Caki2 (cell line): ENCODE measurements around the gene SERHL2. TPM values are rescaled to one million over a fixed set of nuclear protein-coding genes. Genes with fewer than 3 reads are reported as not detected.
"Not testable (repeated sequence)": the region's sequence is repeated elsewhere in the genome, so short reads cannot be mapped to it uniquely, and the experiment has no call there.

Source experiments
- DNase-seq: peaks from one replicate; pipeline ENCODE4 v3.0.0-alpha.2; 2015; ENCODE audit warnings: low read depth
- in situ Hi-C: cut with HindIII; loops from 2 replicates; pipeline ENCODE4 v1.10.0; 2016; ENCODE audit warnings: low sequenced_read_pairs, low pct_unique_long_range_greater_than_20kb, mixed read lengths
- total RNA-seq: library from RNA; depleted of rRNA; stranded (reverse); fragments of >200 nt; shearing (Covaris generic); gene quantifications from 2 replicates; pipeline ENCODE4 v1.2.3, GENCODE V29; 2014; ENCODE audit warnings: low replicate concordance

SERHL2 gene
- total RNA-seq, 1 experiment from 2014 or later, result 2.9 TPM

- in situ Hi-C loops, result not testable (repeated sequence)
Observed at GRCh38 chr22:42531401-42532084, 22.2 kb upstream of the SERHL2 start.

GRCh38 chr22:42533638-42533977 is 20.1 kb upstream of the SERHL2 start:
- DNase-seq, result no peak
- in situ Hi-C loops, result no loop called here

More at GRCh38 chr22:42531401-42532084, 22.2 kb upstream of the SERHL2 start:
- not testable (repeated sequence) for DNase-seq

GRCh38 chr22:42535082-42535731 is 18.5 kb upstream of the SERHL2 start:
- in situ Hi-C loops, DNase-seq: not testable (repeated sequence)

- in situ Hi-C loops, result no loop called here
- DNase-seq, result no peak
Observed at GRCh38 chr22:42536166-42536565, 17.6 kb upstream of the SERHL2 start.

GRCh38 chr22:42536634-42537033 is 17.1 kb upstream of the SERHL2 start:
- in situ Hi-C loops, DNase-seq: not testable (repeated sequence)

GRCh38 chr22:42537199-42537831 is 16.4 kb upstream of the SERHL2 start:
- DNase-seq, in situ Hi-C loops: not testable (repeated sequence)

- in situ Hi-C loops, DNase-seq: not testable (repeated sequence)
Observed at GRCh38 chr22:42539236-42539771, 14.5 kb upstream of the SERHL2 start.

- no peak for DNase-seq
Observed at GRCh38 chr22:42544686-42545085, 9.1 kb upstream of the SERHL2 start.

GRCh38 chr22:42547562-42547961 is 6.2 kb upstream of the SERHL2 start:
- in situ Hi-C loops, result no loop called here
- no peak for DNase-seq

More at GRCh38 chr22:42544686-42545085, 9.1 kb upstream of the SERHL2 start:
- in situ Hi-C loops, result no loop called here

- DNase-seq, in situ Hi-C loops: not testable (repeated sequence)
Observed at GRCh38 chr22:42548126-42548525, 5.6 kb upstream of the SERHL2 start.

GRCh38 chr22:42548597-42549330 is 5.0 kb upstream of the SERHL2 start:
- in situ Hi-C loops, result no loop called here
- no peak for DNase-seq

GRCh38 chr22:42549331-42550060 is 4.3 kb upstream of the SERHL2 start:
- in situ Hi-C loops, result no loop called here
- no peak for DNase-seq

GRCh38 chr22:42552294-42552647 is 1.5 kb upstream of the SERHL2 start:
- DNase-seq, in situ Hi-C loops: not testable (repeated sequence)

GRCh38 chr22:42560381-42560780 is 6.6 kb downstream of the SERHL2 start:
- no peak for DNase-seq
- in situ Hi-C loops, result no loop called here

- no peak for DNase-seq
Observed at GRCh38 chr22:42560781-42561180, 7.0 kb downstream of the SERHL2 start.

GRCh38 chr22:42561856-42562255 is 8.1 kb downstream of the SERHL2 start:
- in situ Hi-C loops, result no loop called here

More at GRCh38 chr22:42560781-42561180, 7.0 kb downstream of the SERHL2 start:
- in situ Hi-C loops, result no loop called here

GRCh38 chr22:42562279-42562678 is 8.5 kb downstream of the SERHL2 start:
- DNase-seq, result no peak
- in situ Hi-C loops, result no loop called here

More at GRCh38 chr22:42561856-42562255, 8.1 kb downstream of the SERHL2 start:
- DNase-seq, result no peak

GRCh38 chr22:42562684-42563083 is 8.9 kb downstream of the SERHL2 start:
- in situ Hi-C loops, result no loop called here
- no peak for DNase-seq
